ENCODE data around the gene MPND.
A peak's percentile ranks its signal among the peaks of the same experiment; 100 is the strongest.

MPND gene

GRCh38 chr19:4363571-4364304 lies 20.4 kb downstream of the MPND start:
- TF ChIP-seq TAF1 (IDR thresholded peaks at IDR 0.05; ENCODE audit: borderline replicate concordance, low read depth, low read length) (no peak), POLR2AphosphoS5 (IDR thresholded peaks at IDR 0.05; ENCODE audit: low read depth, low read length) (0 out of 2 replicates have a peak, but pooled peaks have one; percentile 17)
- DNase-seq (ENCODE audit: insufficient read length): no peak
- no peak for FAIRE-seq

- TF ChIP-seq TAF1 (IDR thresholded peaks at IDR 0.05; ENCODE audit: borderline replicate concordance, low read depth, low read length) (no peak), POLR2A (IDR thresholded peaks at IDR 0.05; ENCODE audit: low read depth, low read length) (no peak; the same call in 1 of the 2 replicates), POLR2AphosphoS5 (IDR thresholded peaks at IDR 0.05; ENCODE audit: low read depth, low read length) (no peak)
- DNase-seq (ENCODE audit: insufficient read length): no peak
- FAIRE-seq: no peak
Measured at GRCh38 chr19:4365341-4365740, 22.0 kb downstream of the MPND start.

- TF ChIP-seq POLR2A (IDR thresholded peaks at IDR 0.05; ENCODE audit: low read depth, low read length) (no peak), TAF1 (IDR thresholded peaks at IDR 0.05; ENCODE audit: borderline replicate concordance, low read depth, low read length) (no peak), POLR2AphosphoS5 (IDR thresholded peaks at IDR 0.05; ENCODE audit: low read depth, low read length) (no peak)
- FAIRE-seq (no peak), DNase-seq (ENCODE audit: insufficient read length) (no peak)
Measured at GRCh38 chr19:4365791-4366665, 22.7 kb downstream of the MPND start.

- FAIRE-seq (no peak), DNase-seq (ENCODE audit: insufficient read length) (no peak)
- TF ChIP-seq POLR2A (IDR thresholded peaks at IDR 0.05; ENCODE audit: low read depth, low read length): no peak
- TF ChIP-seq POLR2AphosphoS5 (IDR thresholded peaks at IDR 0.05; ENCODE audit: low read depth, low read length): no peak
- TF ChIP-seq TAF1 (IDR thresholded peaks at IDR 0.05; ENCODE audit: borderline replicate concordance, low read depth, low read length): no peak
Measured at GRCh38 chr19:4366666-4367335, 23.4 kb downstream of the MPND start.

- DNase-seq (ENCODE audit: insufficient read length) (no peak), FAIRE-seq (no peak)
- TF ChIP-seq POLR2AphosphoS5 (IDR thresholded peaks at IDR 0.05; ENCODE audit: low read depth, low read length) (no peak), TAF1 (IDR thresholded peaks at IDR 0.05; ENCODE audit: borderline replicate concordance, low read depth, low read length) (no peak)
Measured at GRCh38 chr19:4367336-4367723, 24.0 kb downstream of the MPND start.

- TF ChIP-seq POLR2A (IDR thresholded peaks at IDR 0.05; ENCODE audit: low read depth, low read length): no peak
- TF ChIP-seq TAF1 (IDR thresholded peaks at IDR 0.05; ENCODE audit: borderline replicate concordance, low read depth, low read length): no peak
- DNase-seq (ENCODE audit: insufficient read length) (no peak), FAIRE-seq (no peak)
Measured at GRCh38 chr19:4367781-4368127, 24.4 kb downstream of the MPND start.

- TF ChIP-seq POLR2AphosphoS5 (IDR thresholded peaks at IDR 0.05; ENCODE audit: low read depth, low read length) (no peak), POLR2A (IDR thresholded peaks at IDR 0.05; ENCODE audit: low read depth, low read length) (no peak), TAF1 (IDR thresholded peaks at IDR 0.05; ENCODE audit: borderline replicate concordance, low read depth, low read length) (no peak)
- no peak for DNase-seq (ENCODE audit: insufficient read length)
Measured at GRCh38 chr19:4368128-4368820, 24.9 kb downstream of the MPND start.

GRCh38 chr19:4369109-4369887 lies 25.9 kb downstream of the MPND start:
- DNase-seq (ENCODE audit: insufficient read length) (peak; percentile 64), FAIRE-seq (no peak)
- TF ChIP-seq POLR2AphosphoS5 (IDR thresholded peaks at IDR 0.05; ENCODE audit: low read depth, low read length) (no peak), TAF1 (IDR thresholded peaks at IDR 0.05; ENCODE audit: borderline replicate concordance, low read depth, low read length) (no peak), POLR2A (IDR thresholded peaks at IDR 0.05; ENCODE audit: low read depth, low read length) (no peak; the same call in none of the 2 replicates)

More at GRCh38 chr19:4368128-4368820, 24.9 kb downstream of the MPND start:
- peak; percentile 92 for FAIRE-seq

GRCh38 chr19:4369888-4370260 lies 26.5 kb downstream of the MPND start:
- FAIRE-seq: peak; percentile 97
- DNase-seq (ENCODE audit: insufficient read length): peak; percentile 59
- TF ChIP-seq POLR2AphosphoS5 (IDR thresholded peaks at IDR 0.05; ENCODE audit: low read depth, low read length) (peak; percentile 56; the same call in 1 of the 2 replicates), POLR2A (IDR thresholded peaks at IDR 0.05; ENCODE audit: low read depth, low read length) (no peak; the same call in 1 of the 2 replicates)

GRCh38 chr19:4370418-4371041 lies 27.2 kb downstream of the MPND start:
- DNase-seq (ENCODE audit: insufficient read length) (no peak), FAIRE-seq (no peak)
- TF ChIP-seq POLR2AphosphoS5 (IDR thresholded peaks at IDR 0.05; ENCODE audit: low read depth, low read length): no peak
- no peak; the same call in 1 of the 2 replicates for TF ChIP-seq POLR2A (IDR thresholded peaks at IDR 0.05; ENCODE audit: low read depth, low read length)
- TF ChIP-seq TAF1 (IDR thresholded peaks at IDR 0.05; ENCODE audit: borderline replicate concordance, low read depth, low read length): no peak

Data from GM12892 (cell line).